ENCODE results near the gene ST3GAL4. TPM values are rescaled to one million over a fixed set of nuclear protein-coding genes. Genes with fewer than 3 reads are reported as not detected.
"Not testable (repeated sequence)": the region's sequence is repeated elsewhere in the genome, so short reads cannot be mapped to it uniquely, and the experiment has no call there.

The ST3GAL4 gene
- total and polyA plus RNA-seq, 9 donors = 25.2 to 34.4 (median 28.8) TPM

DNA sequence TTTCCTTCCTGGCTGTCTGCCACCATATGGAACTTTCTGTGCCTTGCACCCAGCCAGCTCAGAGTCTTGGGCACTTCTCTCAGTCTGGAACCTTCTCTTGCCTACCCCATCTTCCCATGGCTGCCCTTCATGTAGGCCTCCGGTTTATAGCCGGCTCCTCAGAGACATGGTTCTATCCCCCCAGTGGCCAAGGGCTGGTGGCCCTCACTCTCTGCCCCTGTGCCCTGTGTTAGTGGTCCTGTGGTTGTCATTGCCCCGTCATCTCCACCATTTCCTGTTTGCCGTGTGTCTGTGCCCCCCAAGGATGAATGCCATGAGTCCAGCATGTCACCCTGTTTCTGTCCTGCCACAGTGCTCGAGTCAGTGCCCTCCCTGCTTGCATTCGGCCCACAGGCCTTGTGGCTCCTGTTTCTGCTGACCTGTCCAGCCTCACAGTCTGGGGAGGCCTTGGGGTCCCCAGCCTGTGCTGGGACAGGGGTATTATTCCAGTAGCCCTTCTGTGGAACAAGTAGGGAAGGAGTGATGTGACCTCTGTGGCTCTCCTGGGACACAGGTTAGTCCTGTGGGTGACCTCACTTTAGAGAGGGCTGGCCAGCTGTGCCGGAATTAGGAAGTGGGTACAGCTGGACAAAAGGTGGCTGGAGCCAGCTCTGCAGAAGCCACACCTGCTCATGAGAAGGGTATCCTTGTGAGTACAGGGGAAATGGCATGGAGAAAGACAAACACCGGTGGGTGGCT is 30.7 kb downstream of the ST3GAL4 start:
- Histone ChIP-seq H3K4me3 (ENCODE audit: low read length) (no peak overlapping the region), H3K9me3 (replicated peaks; ENCODE audit: control insufficient read depth, low read depth, low read length) (no peaks in the 10 kb centered on the region), H3K27ac (ENCODE audit: low read length) (no peak overlapping the region), H3K36me3 (ENCODE audit: control insufficient read depth, insufficient read depth, low read length) (no peaks in the 10 kb centered on the region), H3K4me1 (ENCODE audit: control insufficient read depth, insufficient read depth, low read length) (peaks cover 20% of the 10 kb centered on the region), H3K27me3 (ENCODE audit: control insufficient read depth, insufficient read depth, low read length) (no peaks in the 10 kb centered on the region)
- 78% methylated on average over 7 of the region's 8 CpGs for WGBS (ENCODE audit: insufficient coverage)
- DNase-seq = no peak

DNA sequence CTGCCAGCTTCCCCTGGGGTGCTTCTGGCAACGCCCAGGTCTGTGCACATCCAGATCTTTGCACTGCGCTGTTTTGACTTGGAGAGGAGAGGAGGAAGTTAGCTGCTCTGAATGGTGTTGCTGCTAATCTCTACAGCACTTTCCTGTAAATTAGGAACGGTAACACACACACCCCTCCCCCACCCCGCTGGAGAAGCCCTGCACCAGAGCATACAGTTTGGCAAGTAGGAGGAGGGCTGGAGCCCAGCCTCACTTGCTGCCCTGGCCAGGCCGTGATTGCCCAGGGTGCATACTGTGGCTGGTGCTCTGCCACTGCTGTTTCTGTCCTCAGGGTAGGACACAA is 31.2 kb downstream of the ST3GAL4 start:
- not testable (repeated sequence) for H3K27ac ChIP-seq (ENCODE audit: low read length); H3K27me3 ChIP-seq (ENCODE audit: control insufficient read depth, insufficient read depth, low read length); H3K4me3 ChIP-seq (ENCODE audit: low read length); DNase-seq; H3K36me3 ChIP-seq (ENCODE audit: control insufficient read depth, insufficient read depth, low read length); H3K9me3 ChIP-seq (replicated peaks; ENCODE audit: control insufficient read depth, low read depth, low read length)
- peaks cover 25% of the 10 kb centered on the region for H3K4me1 ChIP-seq (ENCODE audit: control insufficient read depth, insufficient read depth, low read length)
- 25% methylated on average over 3 of the region's 5 CpGs for WGBS (ENCODE audit: insufficient coverage)

DNA sequence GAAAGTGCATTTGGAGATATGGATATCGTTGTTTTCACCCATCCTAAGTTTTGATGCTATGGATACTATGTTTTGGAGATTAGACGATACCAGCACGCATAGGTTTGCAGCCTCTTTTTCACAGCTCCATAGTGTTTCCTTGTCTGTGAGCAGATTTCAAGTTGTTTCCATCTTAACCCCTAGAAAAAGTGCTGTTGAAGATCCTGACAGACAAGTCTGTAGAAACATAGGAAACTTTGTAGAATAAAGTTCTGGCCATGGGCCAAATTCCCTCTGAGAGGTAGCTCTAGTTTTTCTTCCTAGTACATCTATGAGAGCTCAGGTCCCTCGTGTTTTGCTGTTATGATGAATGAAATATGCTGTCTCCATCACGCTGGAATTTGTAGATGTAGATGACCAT is 32.4 kb downstream of the ST3GAL4 start:
- Histone ChIP-seq H3K4me3 (ENCODE audit: low read length) (no peak overlapping the region), H3K36me3 (ENCODE audit: control insufficient read depth, insufficient read depth, low read length) (no peaks in the 10 kb centered on the region), H3K27me3 (ENCODE audit: control insufficient read depth, insufficient read depth, low read length) (no peaks in the 10 kb centered on the region), H3K27ac (ENCODE audit: low read length) (no peak overlapping the region), H3K4me1 (ENCODE audit: control insufficient read depth, insufficient read depth, low read length) (peaks cover 31% of the 10 kb centered on the region), H3K9me3 (replicated peaks; ENCODE audit: control insufficient read depth, low read depth, low read length) (no peaks in the 10 kb centered on the region)
- DNase-seq = no peak
- no CpG with 5 or more reads among the region's 5 CpGs for WGBS (ENCODE audit: insufficient coverage)

DNA sequence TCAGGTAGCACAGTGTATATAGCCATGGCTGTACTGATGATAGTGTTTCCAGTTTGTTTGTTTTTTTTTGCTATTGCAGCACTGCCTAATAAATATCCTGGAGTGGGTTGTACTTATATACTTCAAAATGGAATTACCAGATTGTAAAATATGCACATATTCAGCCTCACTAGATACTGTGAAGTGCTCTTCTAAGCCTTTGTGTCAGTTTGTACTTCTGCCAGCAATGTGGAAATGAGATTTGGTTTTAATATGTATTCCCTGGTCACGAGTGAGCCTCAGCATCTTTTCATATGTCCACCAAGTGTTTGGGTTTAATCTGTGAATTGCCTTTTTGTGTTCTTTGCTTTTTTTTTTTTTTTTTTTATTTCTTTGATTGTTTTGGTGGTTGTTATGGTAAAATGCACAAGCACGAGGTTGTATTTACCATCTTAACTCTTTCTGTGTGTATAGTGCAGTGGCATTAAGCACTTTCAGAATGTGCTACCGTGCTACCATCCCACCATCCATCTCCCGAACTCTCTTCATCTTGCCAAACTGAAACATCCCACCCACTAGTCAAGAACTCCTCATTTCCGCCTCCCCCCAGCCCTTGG is 34.9 kb downstream of the ST3GAL4 start:
- peaks cover 42% of the 10 kb centered on the region for H3K4me1 ChIP-seq (ENCODE audit: control insufficient read depth, insufficient read depth, low read length)
- no peak overlapping the region for H3K4me3 ChIP-seq (ENCODE audit: low read length)
- no peaks in the 10 kb centered on the region for H3K27me3 ChIP-seq (ENCODE audit: control insufficient read depth, insufficient read depth, low read length)
- no peaks in the 10 kb centered on the region for H3K36me3 ChIP-seq (ENCODE audit: control insufficient read depth, insufficient read depth, low read length)
- H3K9me3 ChIP-seq (replicated peaks; ENCODE audit: control insufficient read depth, low read depth, low read length) = no peaks in the 10 kb centered on the region
- DNase-seq = peak; percentile 68
- WGBS (ENCODE audit: insufficient coverage) = 70% methylated on average over 2 of the region's 5 CpGs
- no peak overlapping the region for H3K27ac ChIP-seq (ENCODE audit: low read length)

DNA sequence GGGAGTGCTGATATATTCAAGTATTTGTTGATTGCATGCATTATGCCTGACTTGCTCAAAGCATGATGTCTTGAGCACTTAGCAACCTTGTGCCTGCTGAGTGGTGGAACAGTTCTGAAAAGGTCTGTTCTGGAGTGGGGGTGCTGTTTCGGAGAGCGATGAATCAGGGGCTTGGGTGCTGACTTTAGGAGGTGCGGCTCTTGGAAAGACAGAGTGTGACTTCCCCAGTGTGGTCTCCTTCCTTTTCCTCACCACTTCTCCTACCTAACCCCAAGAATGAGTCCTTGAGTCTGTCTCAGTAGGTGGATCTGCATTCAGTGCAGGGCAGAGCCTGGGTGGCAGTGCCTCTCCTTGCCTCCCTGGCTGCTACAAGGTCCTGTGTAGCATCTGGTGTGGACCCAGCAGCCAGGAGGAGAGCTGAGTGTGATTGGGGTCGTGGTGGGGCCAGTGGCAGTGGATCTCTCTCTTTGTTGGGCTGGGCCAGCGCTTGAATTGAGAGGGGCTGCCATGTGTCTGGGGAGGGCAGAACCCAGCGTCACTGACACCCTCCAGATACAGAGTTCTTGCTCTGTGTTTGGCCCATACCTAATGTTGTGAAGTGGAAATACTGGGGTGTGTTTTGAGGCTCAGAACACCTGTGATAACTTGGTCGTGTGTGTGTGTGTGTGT is 35.9 kb downstream of the ST3GAL4 start:
- WGBS (ENCODE audit: insufficient coverage) = 40% methylated on average over 1 of the region's 7 CpGs
- no peaks in the 10 kb centered on the region for H3K27me3 ChIP-seq (ENCODE audit: control insufficient read depth, insufficient read depth, low read length)
- no peak for DNase-seq
- H3K9me3 ChIP-seq (replicated peaks; ENCODE audit: control insufficient read depth, low read depth, low read length) = no peaks in the 10 kb centered on the region
- no peak overlapping the region for H3K27ac ChIP-seq (ENCODE audit: low read length)
- no peaks in the 10 kb centered on the region for H3K36me3 ChIP-seq (ENCODE audit: control insufficient read depth, insufficient read depth, low read length)
- no peak overlapping the region for H3K4me3 ChIP-seq (ENCODE audit: low read length)
- peaks cover 44% of the 10 kb centered on the region for H3K4me1 ChIP-seq (ENCODE audit: control insufficient read depth, insufficient read depth, low read length)

DNA sequence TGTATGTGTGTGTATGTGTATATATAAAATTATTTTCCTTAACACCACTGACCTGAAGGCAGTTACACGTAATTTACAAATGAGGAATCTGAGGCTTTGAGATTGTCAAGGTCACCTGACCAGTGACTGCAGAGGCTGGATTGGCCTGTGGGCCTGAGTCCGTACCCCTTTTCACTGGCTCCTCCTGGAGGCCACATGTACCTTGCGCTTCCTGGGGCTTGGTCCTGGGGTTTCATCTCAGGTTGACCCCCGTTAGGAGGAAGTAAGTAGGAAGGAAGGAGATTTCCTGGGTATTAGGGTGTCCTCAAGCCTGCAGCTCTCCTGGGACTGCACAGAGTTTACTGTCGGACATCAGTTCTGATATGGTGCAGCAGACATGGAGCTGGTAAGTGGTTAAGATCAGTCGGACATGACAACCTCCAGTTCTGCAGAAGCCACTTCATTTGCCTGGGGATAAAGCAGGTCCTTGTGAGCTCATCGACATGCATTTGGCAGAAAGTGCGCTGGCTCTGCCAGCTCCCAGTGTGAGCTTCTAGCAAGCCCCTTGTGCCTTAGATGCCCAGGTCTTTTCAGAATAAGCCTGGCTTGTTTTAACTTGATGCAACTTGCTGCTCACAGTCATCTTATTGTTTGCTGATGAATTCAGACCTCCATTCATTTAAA is 36.6 kb downstream of the ST3GAL4 start:
- 17% methylated on average over 3 of the region's 8 CpGs for WGBS (ENCODE audit: insufficient coverage)
- DNase-seq = peak; percentile 58
- no peak overlapping the region for H3K27ac ChIP-seq (ENCODE audit: low read length)
- H3K36me3 ChIP-seq (ENCODE audit: control insufficient read depth, insufficient read depth, low read length) = no peaks in the 10 kb centered on the region
- no peaks in the 10 kb centered on the region for H3K27me3 ChIP-seq (ENCODE audit: control insufficient read depth, insufficient read depth, low read length)
- no peak overlapping the region for H3K4me3 ChIP-seq (ENCODE audit: low read length)
- no peaks in the 10 kb centered on the region for H3K9me3 ChIP-seq (replicated peaks; ENCODE audit: control insufficient read depth, low read depth, low read length)
- H3K4me1 ChIP-seq (ENCODE audit: control insufficient read depth, insufficient read depth, low read length) = peaks cover 39% of the 10 kb centered on the region

DNA sequence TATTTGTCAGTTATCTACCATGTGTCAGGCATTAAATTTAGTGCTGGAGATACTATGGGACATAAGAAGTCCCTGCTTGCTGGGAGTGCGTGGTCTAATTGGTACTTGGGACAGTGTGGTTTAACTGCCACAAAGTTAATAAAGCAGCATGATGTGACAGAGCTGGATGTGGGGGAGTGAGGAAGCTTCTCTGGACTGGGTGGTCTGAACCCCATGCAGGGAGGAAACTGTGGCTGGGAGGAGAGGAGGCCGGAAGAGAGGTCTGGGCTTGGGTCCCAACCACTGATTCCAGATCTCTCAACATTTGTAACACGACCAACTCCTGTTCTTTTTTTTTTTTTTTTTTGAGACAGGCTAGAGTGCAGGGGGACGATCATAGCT is 37.1 kb downstream of the ST3GAL4 start:
- Histone ChIP-seq H3K27me3 (ENCODE audit: control insufficient read depth, insufficient read depth, low read length) (no peaks in the 10 kb centered on the region), H3K4me1 (ENCODE audit: control insufficient read depth, insufficient read depth, low read length) (peaks cover 39% of the 10 kb centered on the region), H3K27ac (ENCODE audit: low read length) (peak overlapping the region; percentile 42), H3K4me3 (ENCODE audit: low read length) (no peak overlapping the region), H3K9me3 (replicated peaks; ENCODE audit: control insufficient read depth, low read depth, low read length) (no peaks in the 10 kb centered on the region), H3K36me3 (ENCODE audit: control insufficient read depth, insufficient read depth, low read length) (no peaks in the 10 kb centered on the region)
- DNase-seq = peak; percentile 83
- WGBS (ENCODE audit: insufficient coverage) = 51% methylated on average over 2 of the region's 4 CpGs

DNA sequence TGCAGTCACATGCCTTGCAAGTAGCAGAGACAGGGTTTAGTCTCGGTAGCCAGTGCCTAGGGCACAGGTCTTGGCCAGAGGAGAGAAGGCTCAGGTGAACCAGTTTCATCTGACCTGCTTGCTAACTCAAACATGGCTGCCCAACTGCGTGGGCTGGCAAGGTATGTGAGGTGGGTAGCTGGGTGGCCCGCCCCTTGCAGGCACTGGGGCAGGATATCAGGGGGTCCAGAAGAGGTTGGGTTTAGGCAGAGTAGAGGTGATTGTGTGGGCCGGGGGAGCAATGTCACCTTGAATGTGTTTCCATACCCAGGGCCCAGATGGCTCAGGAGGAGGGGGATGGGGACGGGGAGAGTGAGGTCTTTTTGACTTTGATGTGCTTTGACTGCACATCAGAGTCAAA is 37.7 kb downstream of the ST3GAL4 start:
- Histone ChIP-seq H3K9me3 (replicated peaks; ENCODE audit: control insufficient read depth, low read depth, low read length) (no peaks in the 10 kb centered on the region), H3K27me3 (ENCODE audit: control insufficient read depth, insufficient read depth, low read length) (no peaks in the 10 kb centered on the region), H3K27ac (ENCODE audit: low read length) (peak overlapping the region; percentile 13), H3K4me3 (ENCODE audit: low read length) (no peak overlapping the region), H3K36me3 (ENCODE audit: control insufficient read depth, insufficient read depth, low read length) (no peaks in the 10 kb centered on the region), H3K4me1 (ENCODE audit: control insufficient read depth, insufficient read depth, low read length) (peaks cover 39% of the 10 kb centered on the region)
- WGBS (ENCODE audit: insufficient coverage) = 90% methylated on average over 4 of the region's 5 CpGs
- DNase-seq = no peak

DNA sequence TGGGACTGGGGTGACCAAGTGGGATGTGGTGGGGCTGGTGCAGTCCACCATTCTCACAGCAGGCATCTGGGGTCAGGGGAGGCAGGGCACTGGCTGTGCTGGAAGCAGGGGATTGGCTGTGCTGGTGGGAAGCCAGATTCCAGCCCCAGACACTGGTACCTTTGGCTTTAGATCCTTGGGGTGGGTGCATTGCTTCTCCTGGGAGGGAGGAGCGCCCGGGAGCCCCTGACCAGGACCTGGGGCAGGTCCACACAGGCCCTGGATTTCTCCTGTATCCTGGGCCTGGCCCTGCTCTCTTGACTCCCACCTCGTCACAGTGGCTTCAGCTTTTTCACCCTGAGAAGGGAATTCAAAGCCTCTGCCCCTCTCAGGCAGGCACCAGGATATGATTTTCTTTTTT is 38.5 kb downstream of the ST3GAL4 start:
- peaks cover 39% of the 10 kb centered on the region for H3K4me1 ChIP-seq (ENCODE audit: control insufficient read depth, insufficient read depth, low read length)
- H3K36me3 ChIP-seq (ENCODE audit: control insufficient read depth, insufficient read depth, low read length) = no peaks in the 10 kb centered on the region
- no peaks in the 10 kb centered on the region for H3K27me3 ChIP-seq (ENCODE audit: control insufficient read depth, insufficient read depth, low read length)
- no peaks in the 10 kb centered on the region for H3K9me3 ChIP-seq (replicated peaks; ENCODE audit: control insufficient read depth, low read depth, low read length)
- no peak overlapping the region for H3K4me3 ChIP-seq (ENCODE audit: low read length)
- H3K27ac ChIP-seq (ENCODE audit: low read length) = no peak overlapping the region
- WGBS (ENCODE audit: insufficient coverage) = 100% methylated on average over 1 of the region's 3 CpGs
- DNase-seq = no peak

DNA sequence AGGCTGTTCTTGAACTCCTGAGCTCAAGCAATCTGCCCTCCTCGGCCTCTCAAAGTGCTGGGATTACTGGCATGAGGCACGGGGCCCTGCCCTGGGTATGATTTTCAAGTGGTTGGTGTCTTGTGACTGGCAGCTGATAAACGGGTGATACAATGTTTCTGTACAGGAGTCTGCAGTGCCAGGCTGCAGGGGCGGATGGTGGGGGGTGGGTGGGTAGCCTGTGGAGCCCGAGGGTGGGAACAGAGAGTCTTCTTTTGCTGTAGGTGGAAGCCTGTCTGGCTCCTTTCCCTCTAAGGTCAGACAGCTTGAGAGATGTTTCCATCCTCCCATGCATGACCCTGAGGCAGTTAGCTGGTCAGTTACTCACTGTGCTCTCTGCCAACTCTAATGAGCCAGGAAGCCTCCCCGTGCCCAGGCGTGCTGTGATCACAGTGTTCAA is 39.2 kb downstream of the ST3GAL4 start:
- H3K9me3 ChIP-seq (replicated peaks; ENCODE audit: control insufficient read depth, low read depth, low read length); H3K36me3 ChIP-seq (ENCODE audit: control insufficient read depth, insufficient read depth, low read length); H3K27me3 ChIP-seq (ENCODE audit: control insufficient read depth, insufficient read depth, low read length); H3K27ac ChIP-seq (ENCODE audit: low read length); H3K4me3 ChIP-seq (ENCODE audit: low read length); DNase-seq: not testable (repeated sequence)
- whole genome bisulfite sequencing (ENCODE audit: insufficient coverage) = 100% methylated on average over 1 of the region's 7 CpGs
- peaks cover 39% of the 10 kb centered on the region for H3K4me1 ChIP-seq (ENCODE audit: control insufficient read depth, insufficient read depth, low read length)
